ENCODE measurements around the gene FBXL14. TPM values are rescaled to one million over a fixed set of nuclear protein-coding genes. Genes with fewer than 3 reads are reported as not detected.

The FBXL14 gene
- total and polyA plus RNA-seq, 8 donors, result 7.5 to 15.5 (median 10.6) TPM

- Histone ChIP-seq H3K27me3 (no peaks in the 10 kb centered on the region), H3K4me3 (peak overlapping the region; percentile 73 to 81), H3K27ac (peak overlapping the region; percentile 96 to 97), H3K9me3 (no peaks in the 10 kb centered on the region), H3K36me3 (no peaks in the 10 kb centered on the region), H3K4me1 (peaks cover 22 to 58% of the 10 kb centered on the region in 2 donors)
- DNase-seq (no peak), ATAC-seq (peak; percentile 52)
- intact Hi-C loops (cut with DNase I), result no loop called here
- no peak for TF ChIP-seq CTCF (IDR thresholded peaks at IDR 0.05)
Measured at GRCh38 chr12:1594006-1594260, 448 bp downstream of the FBXL14 start.

GRCh38 chr12:1593174-1594005 lies 991 bp downstream of the FBXL14 start:
- DNase-seq, result peak in 2 of 4 donors; percentile 63 to 88
- TF ChIP-seq CTCF (IDR thresholded peaks at IDR 0.05), result no peak
- H3K9me3 ChIP-seq, result no peaks in the 10 kb centered on the region
- peak overlapping the region; percentile 73 to 81 for H3K4me3 ChIP-seq
- ATAC-seq, result peak; percentile 57
- intact Hi-C loops (cut with DNase I), result no loop called here
- H3K27me3 ChIP-seq, result no peaks in the 10 kb centered on the region
- H3K36me3 ChIP-seq, result no peaks in the 10 kb centered on the region
- peak overlapping the region; percentile 96 to 97 for H3K27ac ChIP-seq
- peaks cover 22 to 64% of the 10 kb centered on the region in 2 donors for H3K4me1 ChIP-seq

DNA sequence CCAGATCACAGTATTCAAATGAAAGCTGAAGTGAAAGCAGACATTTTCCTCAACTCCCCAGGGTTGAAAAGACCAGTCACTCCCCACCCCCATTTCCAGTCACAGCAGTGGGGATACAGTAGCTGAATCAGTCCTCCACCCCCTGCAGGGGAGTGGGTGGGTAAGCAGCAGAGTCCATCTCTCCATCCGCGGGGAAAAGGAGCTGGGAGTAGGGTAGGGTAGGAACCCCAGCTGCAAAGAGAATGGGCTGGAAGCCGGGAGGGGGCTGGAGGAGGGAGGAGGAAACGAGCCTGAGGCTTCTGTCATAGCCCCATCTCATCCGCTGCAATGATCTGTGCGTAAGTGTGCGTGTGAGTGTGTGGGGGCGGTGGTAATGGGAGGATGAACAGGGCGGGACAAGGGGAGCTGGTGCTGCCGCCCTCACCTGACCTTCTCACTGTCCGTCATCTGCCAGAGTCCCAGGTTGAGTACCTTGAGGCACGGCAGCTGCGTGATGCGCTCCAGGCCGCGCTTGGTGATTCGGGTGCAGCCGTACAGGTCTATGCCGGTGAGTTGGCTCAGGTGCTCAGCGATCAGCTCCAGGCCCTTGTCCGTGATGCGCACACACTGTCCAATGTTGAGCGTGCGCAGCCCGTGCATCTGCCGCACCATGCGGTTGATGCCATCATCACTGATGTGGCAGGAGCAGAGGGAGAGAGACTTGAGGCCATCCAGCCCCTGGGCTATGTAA lies 1.8 kb downstream of the FBXL14 start:
- Histone ChIP-seq H3K9me3 (no peaks in the 10 kb centered on the region), H3K4me3 (peak overlapping the region; percentile 73 to 81), H3K4me1 (peaks cover 22 to 72% of the 10 kb centered on the region in 2 donors), H3K27me3 (no peaks in the 10 kb centered on the region), H3K27ac (peak overlapping the region; percentile 96 to 97), H3K36me3 (no peaks in the 10 kb centered on the region)
- intact Hi-C loops (cut with DNase I), result no loop called here
- ATAC-seq, result peak; percentile 3
- peak in 1 of 4 donors; percentile 56 for DNase-seq
- no peak for TF ChIP-seq CTCF (IDR thresholded peaks at IDR 0.05)

DNA sequence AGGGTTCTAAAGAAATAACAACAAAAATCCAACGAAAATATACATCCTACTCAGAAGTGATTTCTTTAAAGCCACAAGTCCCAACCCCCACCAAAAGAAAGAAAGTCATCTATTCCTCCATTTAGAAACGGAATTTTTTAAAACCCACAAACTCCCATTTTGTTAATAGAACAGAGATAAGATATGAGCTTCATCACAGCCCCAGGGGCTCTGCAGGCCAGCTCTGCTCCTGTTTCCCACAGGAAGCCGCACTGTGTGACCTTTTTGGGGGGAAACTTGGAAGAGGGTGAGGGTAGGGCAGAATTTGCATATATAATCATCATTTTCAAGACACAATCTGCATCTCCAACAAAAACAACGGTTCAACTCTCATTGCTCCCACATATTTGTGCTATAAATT lies 2.8 kb downstream of the FBXL14 start:
- no peak for DNase-seq
- Histone ChIP-seq H3K27me3 (no peaks in the 10 kb centered on the region), H3K4me3 (peak overlapping the region in 1 of 2 donors; percentile 81), H3K9me3 (no peaks in the 10 kb centered on the region), H3K4me1 (peaks cover 22 to 73% of the 10 kb centered on the region in 2 donors), H3K36me3 (no peaks in the 10 kb centered on the region), H3K27ac (no peak overlapping the region)
- no peak for ATAC-seq
- intact Hi-C loops (cut with DNase I), result no loop called here
- no peak for TF ChIP-seq CTCF (IDR thresholded peaks at IDR 0.05)

DNA sequence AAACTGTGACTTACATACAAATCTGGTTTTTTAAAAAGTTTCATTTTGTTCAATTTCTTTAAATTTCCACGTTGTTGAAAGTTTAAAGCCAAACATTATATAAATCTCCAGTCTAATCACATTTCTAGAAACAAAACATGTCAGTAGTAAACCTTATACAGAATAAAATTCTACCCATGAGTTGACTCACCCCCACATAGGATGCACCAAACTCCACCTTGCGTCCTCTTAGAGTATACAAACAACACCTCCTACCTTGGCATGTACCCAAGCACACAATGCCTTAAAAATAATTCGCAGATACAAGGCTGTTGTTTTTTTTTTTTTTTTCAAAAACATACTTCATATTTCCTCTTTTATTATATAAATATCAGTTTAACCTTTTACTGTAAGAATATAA lies 3.3 kb downstream of the FBXL14 start:
- H3K4me1 ChIP-seq, result peaks cover 22 to 73% of the 10 kb centered on the region in 2 donors
- no peaks in the 10 kb centered on the region for H3K9me3 ChIP-seq
- no peak for TF ChIP-seq CTCF (IDR thresholded peaks at IDR 0.05)
- H3K27ac ChIP-seq, result no peak overlapping the region
- H3K36me3 ChIP-seq, result no peaks in the 10 kb centered on the region
- ATAC-seq (no peak), DNase-seq (no peak)
- intact Hi-C loops (cut with DNase I), result no loop called here
- H3K4me3 ChIP-seq, result peak overlapping the region in 1 of 2 donors; percentile 81
- no peaks in the 10 kb centered on the region for H3K27me3 ChIP-seq

Data from left lung (tissue), 10 donors.